Hematopoietic multipotent progenitor cell treated with erythropoietin and hydrocortisone succinate and interleukin-3 and kit ligand, for 4 days (in vitro differentiated cells): ENCODE measurements around the gene SALL1.

ENCODE experiments used
- DNase-seq: peaks from one replicate; pipeline ENCODE4 v3.0.0-alpha.2; 2015

The SALL1 gene

GRCh38 chr16:51155820-51156806 is 5.0 kb upstream of the SALL1 start:
- DNase-seq = peak; percentile 34

DNA sequence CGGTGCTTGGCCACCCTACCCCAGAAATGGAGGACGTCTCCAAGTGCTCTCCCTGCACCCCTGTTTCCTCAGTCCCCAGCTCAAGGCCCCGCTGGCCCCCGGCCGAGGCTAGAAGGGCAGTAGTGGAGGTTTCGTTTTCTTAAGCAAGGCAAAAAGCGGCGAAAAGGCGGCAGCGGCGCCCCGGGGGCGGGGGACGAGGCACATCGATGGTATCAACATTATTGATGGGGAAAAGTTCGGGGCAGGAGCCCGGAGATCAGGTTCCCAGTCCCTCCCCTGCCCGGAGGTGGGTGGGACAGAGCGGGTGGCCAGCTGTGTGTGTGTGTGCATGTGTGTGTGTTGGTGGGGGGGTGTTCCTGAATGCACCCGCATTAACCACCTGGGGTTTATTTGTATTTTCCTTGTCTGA is 4.1 kb upstream of the SALL1 start:
- no peak for DNase-seq

- no peak for DNase-seq
Measured at GRCh38 chr16:51154271-51155171, 3.5 kb upstream of the SALL1 start.

- no peak for DNase-seq
Measured at GRCh38 chr16:51153577-51154031, 2.5 kb upstream of the SALL1 start.

- DNase-seq = peak; percentile 13
Measured at GRCh38 chr16:51152691-51153576, 1.9 kb upstream of the SALL1 start.

- no peak for DNase-seq
Measured at GRCh38 chr16:51151961-51152663, 1.0 kb upstream of the SALL1 start.

DNA sequence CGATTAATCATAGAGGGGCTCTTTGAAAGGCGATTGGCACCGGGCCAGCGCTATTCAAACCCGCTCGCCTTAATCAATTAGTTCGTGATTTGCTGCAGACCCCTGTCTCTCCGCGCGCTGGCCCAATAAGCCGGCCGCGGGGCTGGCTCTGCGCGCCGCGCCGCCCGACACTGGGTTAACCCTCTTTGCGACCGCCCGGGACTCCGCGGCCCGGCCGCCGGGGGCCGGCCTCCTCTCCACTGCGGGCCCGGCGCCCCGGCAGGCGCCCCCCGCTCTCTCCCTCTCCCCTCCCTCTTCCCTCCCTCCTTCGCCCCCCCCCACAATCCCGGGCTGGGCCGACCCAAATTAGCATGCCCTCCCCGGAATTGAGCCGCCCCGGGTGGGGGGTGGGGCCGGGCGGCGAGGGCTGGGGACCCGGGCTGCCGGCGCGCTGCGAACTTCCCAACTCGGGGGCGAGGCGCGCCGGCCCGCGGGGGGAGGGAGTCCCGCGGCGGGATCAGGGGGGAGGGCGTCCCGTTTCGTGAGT is 428 bp upstream of the SALL1 start:
- DNase-seq = peak; percentile 17

DNA sequence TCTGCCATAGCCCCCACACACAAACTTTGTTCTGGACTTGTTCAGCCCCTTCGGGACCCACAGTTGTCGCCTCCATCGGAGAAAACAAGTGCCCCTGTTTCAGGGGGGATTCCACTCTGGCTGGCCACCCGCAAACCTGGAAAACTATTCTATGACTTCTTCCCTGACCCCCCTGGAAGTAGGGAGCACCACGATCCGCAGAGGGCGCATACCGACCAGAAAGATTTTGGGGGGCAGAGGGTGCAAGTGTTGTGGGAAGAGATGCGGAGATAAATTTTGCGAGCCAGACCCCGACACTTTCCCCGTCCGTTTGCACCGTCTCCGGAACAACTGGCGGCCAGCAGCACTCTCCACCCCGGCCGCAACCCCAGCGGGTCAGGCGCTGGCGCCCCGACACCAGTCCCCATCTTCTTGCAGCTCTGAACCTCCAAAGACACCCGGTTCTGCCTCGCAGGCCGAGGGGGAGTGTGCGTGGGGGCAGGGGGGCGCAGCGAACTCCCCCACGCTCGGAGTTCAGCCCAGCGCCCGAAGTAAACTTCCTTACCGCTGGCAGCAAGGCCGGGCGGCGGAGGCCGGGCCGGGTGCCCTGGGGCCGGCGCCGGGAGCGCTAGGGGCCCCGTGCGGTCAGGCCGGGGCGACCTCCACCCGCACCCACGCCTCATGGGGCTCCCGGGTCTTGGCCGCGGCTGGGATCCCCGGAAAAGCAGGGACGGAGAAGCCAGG is 744 bp downstream of the SALL1 start:
- no peak for DNase-seq

DNA sequence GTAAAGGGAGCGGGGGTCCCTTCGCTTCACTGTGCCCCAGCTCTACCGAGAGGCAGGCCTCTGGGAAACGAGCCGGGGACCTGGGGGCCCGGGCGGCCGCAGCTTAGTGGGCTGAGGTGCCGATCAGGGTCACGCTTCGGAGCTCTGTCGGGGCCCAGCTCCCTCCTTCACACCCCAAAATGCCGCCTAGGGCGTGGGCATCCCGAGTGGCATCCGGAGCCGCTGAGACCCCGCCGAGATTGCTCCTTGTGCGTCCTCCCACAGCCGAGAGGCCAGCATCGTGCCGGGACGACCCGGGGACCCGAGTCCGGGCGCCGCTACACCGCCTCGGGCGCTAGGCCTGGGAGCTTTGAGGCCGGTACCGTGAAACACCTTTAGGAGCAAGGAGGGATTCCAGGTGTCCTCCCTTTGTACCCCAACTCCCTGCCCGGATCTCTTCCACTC is 1.3 kb downstream of the SALL1 start:
- no peak for DNase-seq

GRCh38 chr16:51149251-51149661 is 1.8 kb downstream of the SALL1 start:
- DNase-seq = no peak

GRCh38 chr16:51148678-51149228 is 2.3 kb downstream of the SALL1 start:
- no peak for DNase-seq

GRCh38 chr16:51147776-51148677 is 3.0 kb downstream of the SALL1 start:
- no peak for DNase-seq

DNA sequence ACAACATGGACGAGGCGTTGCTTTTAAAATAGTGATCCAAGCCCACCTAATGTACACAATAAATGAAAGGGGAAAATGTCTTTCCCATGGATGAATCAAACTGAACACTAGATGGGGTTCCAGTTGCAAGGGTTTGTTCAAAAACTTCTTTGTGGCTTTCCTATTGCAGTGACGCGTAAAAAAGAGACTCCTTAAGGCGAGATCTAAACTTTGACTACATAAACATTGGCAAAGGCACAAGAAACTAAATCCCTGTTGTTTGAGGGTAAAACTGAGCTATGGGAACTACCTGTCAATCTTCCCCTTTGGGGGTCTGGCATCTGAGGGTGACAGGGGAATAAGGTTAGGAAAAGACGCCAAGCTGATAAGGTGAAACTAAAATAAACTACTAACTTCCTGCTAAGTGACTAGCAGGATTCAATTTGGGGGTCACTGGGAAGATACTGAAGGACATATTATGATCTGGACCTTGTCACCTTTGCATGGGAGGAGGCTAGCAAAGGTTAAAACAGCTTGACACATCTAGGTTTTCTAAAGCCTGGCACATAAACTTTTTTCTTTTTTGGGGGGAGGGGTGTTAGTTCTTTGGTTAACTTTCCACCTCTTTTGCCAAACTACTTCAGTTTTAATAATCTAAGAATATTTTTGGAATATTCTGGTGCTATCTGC is 4.7 kb downstream of the SALL1 start:
- DNase-seq = no peak

DNA sequence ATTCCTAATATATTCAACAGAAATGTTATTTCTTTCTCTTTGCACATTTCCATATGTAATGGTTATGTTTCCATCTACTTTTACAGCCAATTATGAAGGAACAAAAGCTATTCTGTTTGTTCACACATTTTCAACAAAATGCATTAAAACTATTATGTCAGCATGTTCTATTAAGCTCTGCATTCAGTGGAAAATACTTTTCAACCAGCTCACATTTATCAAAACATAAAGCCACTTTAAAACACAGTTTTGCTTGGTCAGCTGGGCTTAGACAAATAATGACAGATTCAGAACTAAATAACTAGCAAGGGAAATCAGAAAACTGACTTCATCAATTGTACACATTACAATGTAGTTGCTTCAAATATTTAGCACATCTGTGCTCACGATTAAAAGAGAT is 6.9 kb downstream of the SALL1 start:
- DNase-seq = no peak

GRCh38 chr16:51143196-51143977 is 7.7 kb downstream of the SALL1 start:
- DNase-seq = no peak

GRCh38 chr16:51141541-51141940 is 9.5 kb downstream of the SALL1 start:
- no peak for DNase-seq

- no peak for DNase-seq
Measured at GRCh38 chr16:51141106-51141505, 10.0 kb downstream of the SALL1 start.

- no peak for DNase-seq
Measured at GRCh38 chr16:51140112-51140511, 11.0 kb downstream of the SALL1 start.
